Measurements from ENCODE around the gene SDCCAG8. TPM values are rescaled to one million over a fixed set of nuclear protein-coding genes. Genes with fewer than 3 reads are reported as not detected.

Gene SDCCAG8
- total RNA-seq, 2 donors from 2014 or later, result 41.7 to 55.6 TPM

- 63% methylated on average over 8 of the region's 8 CpGs for WGBS
- no peak for TF ChIP-seq POLR2A (IDR thresholded peaks at IDR 0.05)
- TF ChIP-seq CTCF (IDR thresholded peaks at IDR 0.05), result no peak
- intact Hi-C loops (cut with DNase I), result loop anchor here (10.0 kb wide), 1 partner anchor 554 kb away; no protein-coding TSS in a partner anchor
- Histone ChIP-seq H3K27ac (no peak overlapping the region), H3K4me3 (no peak overlapping the region), H3K36me3 (no peaks in the 10 kb centered on the region), H3K9me3 (no peaks in the 10 kb centered on the region), H3K27me3 (replicated peaks; ENCODE audit: insufficient read depth) (no peaks in the 10 kb centered on the region), H3K4me1 (replicated peaks) (no peaks in the 10 kb centered on the region)
- no peak for DNase-seq (ENCODE audit: low spot score)
Measured at GRCh38 chr1:243490748-243491686, 235.2 kb downstream of the SDCCAG8 start.

- no peak for TF ChIP-seq POLR2AphosphoS5 (IDR thresholded peaks at IDR 0.05)
- no peak for TF ChIP-seq POLR2A (IDR thresholded peaks at IDR 0.05)
- TF ChIP-seq CTCF (IDR thresholded peaks at IDR 0.05), result no peak
- 83% methylated on average over 13 of the region's 14 CpGs for WGBS
- H3K4me1 ChIP-seq (replicated peaks), result no peaks in the 10 kb centered on the region
- no peak overlapping the region for H3K27ac ChIP-seq
- no peaks in the 10 kb centered on the region for H3K27me3 ChIP-seq (replicated peaks; ENCODE audit: insufficient read depth)
- no peaks in the 10 kb centered on the region for H3K9me3 ChIP-seq
- DNase-seq (ENCODE audit: low spot score), result no peak
- intact Hi-C loops (cut with DNase I), result loop anchor here (10.0 kb wide), 1 partner anchor 551 kb away; no protein-coding TSS in a partner anchor
- H3K36me3 ChIP-seq, result no peaks in the 10 kb centered on the region
- no peak overlapping the region for H3K4me3 ChIP-seq
Measured at GRCh38 chr1:243493156-243494129, 237.6 kb downstream of the SDCCAG8 start.

GRCh38 chr1:243494741-243495431 is 239.0 kb downstream of the SDCCAG8 start:
- intact Hi-C loops (cut with DNase I), result loop anchor here (10.0 kb wide), 1 partner anchor 550 kb away; no protein-coding TSS in a partner anchor
- Histone ChIP-seq H3K4me1 (replicated peaks) (no peaks in the 10 kb centered on the region), H3K36me3 (no peaks in the 10 kb centered on the region), H3K27ac (no peak overlapping the region), H3K27me3 (replicated peaks; ENCODE audit: insufficient read depth) (no peaks in the 10 kb centered on the region), H3K4me3 (no peak overlapping the region), H3K9me3 (no peaks in the 10 kb centered on the region)
- no peak for DNase-seq (ENCODE audit: low spot score)
- TF ChIP-seq POLR2AphosphoS5 (IDR thresholded peaks at IDR 0.05), result no peak
- TF ChIP-seq POLR2A (IDR thresholded peaks at IDR 0.05), result no peak
- no peak for TF ChIP-seq CTCF (IDR thresholded peaks at IDR 0.05)
- WGBS, result 95% methylated on average over 14 of the region's 15 CpGs

- no peak overlapping the region for H3K4me3 ChIP-seq
- no peaks in the 10 kb centered on the region for H3K4me1 ChIP-seq (replicated peaks)
- H3K9me3 ChIP-seq, result no peaks in the 10 kb centered on the region
- no peaks in the 10 kb centered on the region for H3K27me3 ChIP-seq (replicated peaks; ENCODE audit: insufficient read depth)
- H3K27ac ChIP-seq, result peak overlapping the region; percentile 35 to 37
- no peak for DNase-seq (ENCODE audit: low spot score)
- intact Hi-C loops (cut with DNase I), result loop anchor here (10.0 kb wide), 1 partner anchor 549 kb away; no protein-coding TSS in a partner anchor
- WGBS, result 86% methylated on average over 22 of the region's 24 CpGs
- H3K36me3 ChIP-seq, result no peaks in the 10 kb centered on the region
- TF ChIP-seq POLR2A (IDR thresholded peaks at IDR 0.05) (no peak), POLR2AphosphoS5 (IDR thresholded peaks at IDR 0.05) (no peak), CTCF (IDR thresholded peaks at IDR 0.05) (no peak)
Measured at GRCh38 chr1:243495442-243496186, 239.8 kb downstream of the SDCCAG8 start.
